ENCODE data around the gene APEX2.
"Not testable (repeated sequence)": the region's sequence is repeated elsewhere in the genome, so short reads cannot be mapped to it uniquely, and the experiment has no call there.

APEX2 gene

GRCh38 chrX:55014897-55015299 is 14.7 kb downstream of the APEX2 start:
- DNase-seq (ENCODE audit: low read depth) = no peak

- no peak for DNase-seq (ENCODE audit: low read depth)
These were observed 26.0 kb downstream of the APEX2 start for GRCh38 chrX:55026143-55026542.

- DNase-seq (ENCODE audit: low read depth) = no peak
These were observed 26.7 kb downstream of the APEX2 start for GRCh38 chrX:55026840-55027239.

GRCh38 chrX:55028040-55028439 is 27.9 kb downstream of the APEX2 start:
- no peak for DNase-seq (ENCODE audit: low read depth)

GRCh38 chrX:55028611-55029010 is 28.4 kb downstream of the APEX2 start:
- no peak for DNase-seq (ENCODE audit: low read depth)

GRCh38 chrX:55029291-55029690 is 29.1 kb downstream of the APEX2 start:
- no peak for DNase-seq (ENCODE audit: low read depth)

- DNase-seq (ENCODE audit: low read depth) = no peak
These were observed 30.4 kb downstream of the APEX2 start, which contains the start of gene ALAS2 for GRCh38 chrX:55030271-55031205. Gene ALAS2, minus strand, starts transcription at chrX:55030977. Its CDS starts 4,977 bp downstream, at chrX:55026000.

- DNase-seq (ENCODE audit: low read depth) = no peak
These were observed 33.3 kb downstream of the APEX2 start for GRCh38 chrX:55033429-55033828.

- DNase-seq (ENCODE audit: low read depth) = no peak
These were observed 39.3 kb downstream of the APEX2 start for GRCh38 chrX:55039471-55039870.

GRCh38 chrX:55041514-55041913 is 41.4 kb downstream of the APEX2 start:
- DNase-seq (ENCODE audit: low read depth) = no peak

- DNase-seq (ENCODE audit: low read depth) = not testable (repeated sequence)
These were observed 50.4 kb downstream of the APEX2 start for GRCh38 chrX:55050599-55050998.

- DNase-seq (ENCODE audit: low read depth) = no peak
These were observed 56.9 kb downstream of the APEX2 start for GRCh38 chrX:55056820-55057674.

- DNase-seq (ENCODE audit: low read depth) = peak; percentile 10
These were observed 57.6 kb downstream of the APEX2 start for GRCh38 chrX:55057675-55058249.
